Right atrium auricular region (tissue), 2 donors: ENCODE measurements around the gene PPP1R13B. TPM values are rescaled to one million over a fixed set of nuclear protein-coding genes. Genes with fewer than 3 reads are reported as not detected.

Experiments used
- DNase-seq: peaks from one replicate; pipeline ENCODE4 v3.0.0-alpha.2; 2019; ENCODE audit warnings: low spot score
- H3K27ac ChIP-seq, 2 donors: fragments of 200-600 bp; sonication (generic); 1 replicate in 1 of 2; 2 replicates in 1 of 2; pipeline ENCODE4 v1.5.1; 2016 to 2019
- H3K27me3 ChIP-seq, 2 donors: fragments of 200-600 bp; sonication (generic); one replicate each; pipeline versions ENCODE4 v1.5.1 to v1.6.0; 2017 to 2019
- H3K36me3 ChIP-seq: fragments of 200-600 bp; sonication (generic); one replicate; pipeline ENCODE4 v1.5.1; 2016
- H3K4me1 ChIP-seq, 2 donors: fragments of 200-600 bp; sonication (generic); one replicate each; pipeline versions ENCODE4 v1.5.1 to v1.6.0; 2017 to 2019
- H3K4me3 ChIP-seq, 2 donors: fragments of 200-600 bp; sonication (generic); 1 replicate in 1 of 2; 2 replicates in 1 of 2; pipeline ENCODE4 v1.5.1; 2017 to 2019; ENCODE audit warnings: mild to moderate bottlenecking in 1 of 2, moderate library complexity in 1 of 2
- H3K9me3 ChIP-seq, 2 donors: fragments of 200-600 bp; sonication (generic); one replicate each; pipeline ENCODE4 v1.5.1; 2019
- CTCF ChIP-seq, 2 donors: fragments of 200-600 bp; sonication (generic); IDR thresholded peaks; one replicate each; pipeline ENCODE4 v1.5.1; 2019; ENCODE audit warnings: antibody characterized with exemption in 2 of 2
- total RNA-seq, 2 donors: library from RNA; depleted of rRNA; stranded (reverse); fragments of >200 nt; gene quantifications; one replicate each; pipeline ENCODE4 v1.1.0, GENCODE V29; 2016

PPP1R13B gene
- total RNA-seq, 2 donors from 2014 or later, result 45.7 to 47.8 TPM

- Histone ChIP-seq H3K9me3 (no peaks in the 10 kb centered on the region), H3K27ac (no peak overlapping the region), H3K4me1 (no peaks in the 10 kb centered on the region), H3K27me3 (no peaks in the 10 kb centered on the region), H3K4me3 (no peak overlapping the region), H3K36me3 (peaks cover 45% of the 10 kb centered on the region)
- TF ChIP-seq CTCF (IDR thresholded peaks at IDR 0.05), result no peak
- no peak for DNase-seq
Observed at GRCh38 chr14:103755060-103755459, 92.3 kb downstream of the PPP1R13B start.

DNA sequence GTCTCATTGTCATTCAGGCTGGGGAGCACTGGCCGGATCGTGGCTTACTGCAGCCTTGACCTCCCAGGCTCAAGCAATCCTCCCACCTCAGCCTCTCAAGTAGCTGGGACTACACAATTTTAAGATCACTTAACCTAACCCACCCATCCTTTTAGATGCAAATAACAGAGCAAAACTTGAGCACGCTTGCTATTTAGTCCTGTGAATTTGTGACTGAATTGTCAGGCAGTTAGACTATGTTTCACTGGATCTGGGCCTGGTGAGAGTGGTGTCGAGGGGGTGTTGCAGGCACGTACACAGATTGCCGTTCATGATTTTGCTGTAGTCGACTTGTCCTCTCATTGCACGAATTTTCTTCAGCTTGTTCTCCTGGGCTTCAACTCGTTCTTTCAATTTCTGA, 93.6 kb downstream of the PPP1R13B start:
- Histone ChIP-seq H3K4me1 (no peaks in the 10 kb centered on the region), H3K36me3 (peaks cover 58% of the 10 kb centered on the region), H3K9me3 (no peaks in the 10 kb centered on the region), H3K27ac (no peak overlapping the region), H3K27me3 (no peaks in the 10 kb centered on the region), H3K4me3 (no peak overlapping the region)
- DNase-seq, result no peak
- no peak for TF ChIP-seq CTCF (IDR thresholded peaks at IDR 0.05)

DNA sequence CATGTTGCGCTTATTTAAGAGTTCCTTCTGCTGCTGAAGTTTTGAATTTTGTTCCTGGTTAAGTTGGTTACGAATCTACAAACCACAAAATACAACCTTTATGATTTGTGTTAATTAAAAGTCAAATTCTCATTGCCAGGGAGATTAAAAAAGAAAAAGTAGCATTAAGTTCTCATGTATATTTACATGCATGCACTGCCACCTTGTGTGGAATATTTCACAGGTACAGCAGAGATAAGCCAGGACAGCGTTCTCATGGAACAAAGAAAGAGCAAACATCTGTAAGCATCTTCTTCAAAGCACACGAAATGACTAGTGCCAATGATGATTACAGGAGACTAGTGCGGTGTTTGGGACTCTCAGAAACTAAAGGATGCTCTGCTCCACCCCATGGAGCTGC, 97.5 kb downstream of the PPP1R13B start:
- H3K27me3 ChIP-seq, result no peaks in the 10 kb centered on the region
- no peak overlapping the region for H3K27ac ChIP-seq
- no peak for DNase-seq
- TF ChIP-seq CTCF (IDR thresholded peaks at IDR 0.05), result no peak
- H3K9me3 ChIP-seq, result no peaks in the 10 kb centered on the region
- no peak overlapping the region for H3K4me3 ChIP-seq
- no peaks in the 10 kb centered on the region for H3K4me1 ChIP-seq
- H3K36me3 ChIP-seq, result peaks cover 88% of the 10 kb centered on the region

DNA sequence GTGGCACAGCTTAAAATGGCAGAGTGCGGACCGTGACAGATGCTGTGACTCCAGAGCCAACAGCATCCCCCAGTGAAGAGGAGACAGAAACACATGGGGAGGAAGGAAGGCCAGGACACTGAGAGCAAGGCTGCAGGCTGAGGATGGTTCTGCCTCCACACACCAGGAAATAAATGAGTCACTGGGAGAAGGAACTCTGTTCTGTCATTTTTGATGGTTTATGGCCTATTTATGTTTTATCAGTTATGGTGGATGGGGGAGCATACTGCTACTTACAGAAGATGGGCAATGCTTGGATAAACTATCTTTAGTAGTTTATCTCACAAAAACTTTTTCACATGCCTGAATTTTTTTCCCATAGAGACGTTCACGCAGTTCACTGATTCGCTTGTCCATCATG, 97.9 kb downstream of the PPP1R13B start:
- Histone ChIP-seq H3K4me1 (no peaks in the 10 kb centered on the region), H3K36me3 (peaks cover 90% of the 10 kb centered on the region), H3K27me3 (no peaks in the 10 kb centered on the region), H3K4me3 (no peak overlapping the region), H3K9me3 (no peaks in the 10 kb centered on the region), H3K27ac (no peak overlapping the region)
- no peak for TF ChIP-seq CTCF (IDR thresholded peaks at IDR 0.05)
- DNase-seq, result no peak

DNA sequence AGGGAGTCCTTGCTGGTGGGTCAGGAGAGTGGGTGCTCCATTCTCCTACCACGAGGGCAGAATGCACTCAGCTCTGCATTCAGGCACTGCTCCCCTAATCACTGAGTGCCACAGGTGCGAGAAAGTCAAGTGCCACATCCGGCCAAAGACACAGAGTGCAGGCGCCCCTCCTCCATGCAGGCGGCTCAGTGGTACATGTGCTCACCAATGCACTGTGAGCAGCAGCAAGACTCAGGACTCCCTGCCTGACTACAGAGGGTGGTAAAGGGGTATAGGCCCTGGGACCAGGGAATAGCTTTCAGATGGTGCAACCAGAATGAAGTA, 98.9 kb downstream of the PPP1R13B start:
- Histone ChIP-seq H3K27ac (no peak overlapping the region), H3K27me3 (no peaks in the 10 kb centered on the region), H3K9me3 (no peaks in the 10 kb centered on the region), H3K36me3 (peaks cover 89% of the 10 kb centered on the region), H3K4me1 (no peaks in the 10 kb centered on the region), H3K4me3 (no peak overlapping the region)
- DNase-seq, result no peak
- TF ChIP-seq CTCF (IDR thresholded peaks at IDR 0.05), result no peak

DNA sequence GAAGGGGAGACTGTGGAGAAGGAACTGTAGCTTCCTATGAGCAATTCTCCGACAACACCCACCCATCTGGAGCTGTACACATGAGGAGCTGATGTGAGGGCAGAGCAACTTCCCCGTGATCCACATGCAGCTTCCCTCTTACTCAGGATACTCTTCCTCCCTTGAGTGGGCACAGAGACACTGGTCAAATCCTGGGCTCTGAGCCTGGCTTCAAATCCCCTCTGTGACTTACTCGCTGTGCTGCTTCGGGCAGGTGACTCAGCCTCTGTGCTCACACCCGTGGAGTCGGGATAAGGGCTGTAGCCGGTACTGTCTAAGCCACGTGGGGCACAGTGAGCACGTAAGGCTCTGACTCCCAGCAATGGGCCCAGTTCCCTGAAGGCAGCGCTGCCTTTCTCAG, 100.7 kb downstream of the PPP1R13B start:
- no peak for DNase-seq
- peaks cover 84% of the 10 kb centered on the region for H3K36me3 ChIP-seq
- no peaks in the 10 kb centered on the region for H3K27me3 ChIP-seq
- H3K27ac ChIP-seq, result no peak overlapping the region
- no peak overlapping the region for H3K4me3 ChIP-seq
- no peak for TF ChIP-seq CTCF (IDR thresholded peaks at IDR 0.05)
- H3K4me1 ChIP-seq, result no peaks in the 10 kb centered on the region
- H3K9me3 ChIP-seq, result no peaks in the 10 kb centered on the region
